GM19395 (cell line): ENCODE measurements around the gene IFNA7.
A peak's percentile ranks its signal among the peaks of the same experiment; 100 is the strongest.
"Not testable (repeated sequence)": the region's sequence is repeated elsewhere in the genome, so short reads cannot be mapped to it uniquely, and the experiment has no call there.

Experiments
- ATAC-seq: cut with Tn5 transposase; IDR thresholded peaks from one replicate; pipeline ENCODE4 v1.9.1; 2021; ENCODE audit warnings: mild to moderate bottlenecking, moderate library complexity; ENCODE audit not compliant: unreplicated experiment

Gene IFNA7

DNA sequence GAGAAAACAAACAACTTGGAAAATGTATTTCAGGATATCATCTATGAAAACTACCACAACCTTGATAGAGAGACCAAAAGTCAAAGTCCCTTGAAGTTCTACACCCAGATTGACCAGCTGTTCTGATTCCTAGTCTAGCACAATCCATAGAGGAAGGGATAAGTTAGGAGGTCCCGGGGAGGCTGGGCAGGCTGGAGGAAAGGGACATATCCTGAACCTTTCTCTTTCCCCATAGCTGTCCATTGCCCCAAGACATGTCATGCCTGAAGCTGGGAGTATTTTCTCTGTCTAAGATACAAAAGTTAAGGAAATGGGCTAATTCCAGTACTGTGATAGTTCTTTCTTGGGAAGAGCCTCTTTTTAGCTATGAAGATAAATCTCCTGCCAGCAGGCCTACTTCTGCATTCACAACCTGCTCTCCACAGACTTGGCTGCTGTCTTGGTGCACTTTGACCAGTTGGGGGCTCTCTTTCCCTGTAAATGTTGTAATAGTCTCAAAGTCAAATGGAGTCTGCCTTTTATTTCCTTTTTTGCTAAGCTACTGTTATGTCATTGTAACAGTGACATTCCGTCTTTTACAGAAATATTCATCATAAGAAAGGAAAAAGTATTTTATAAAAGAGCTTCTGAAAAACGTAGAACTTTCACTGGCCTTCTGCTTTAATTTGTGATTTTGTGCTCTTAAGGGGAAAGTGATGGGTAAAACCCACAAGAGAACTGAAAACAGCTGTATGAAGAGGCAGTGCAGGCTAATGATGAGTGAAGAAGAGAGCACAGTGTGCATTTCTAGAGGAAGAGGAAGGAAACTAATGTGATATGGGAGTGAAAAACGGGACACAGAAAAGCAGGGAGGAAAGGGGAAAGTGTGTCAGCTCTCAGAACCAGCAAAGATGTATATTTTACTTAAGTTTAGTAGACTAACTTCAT lies 18.9 kb downstream of the IFNA7 start:
- ATAC-seq = peak; percentile 95

DNA sequence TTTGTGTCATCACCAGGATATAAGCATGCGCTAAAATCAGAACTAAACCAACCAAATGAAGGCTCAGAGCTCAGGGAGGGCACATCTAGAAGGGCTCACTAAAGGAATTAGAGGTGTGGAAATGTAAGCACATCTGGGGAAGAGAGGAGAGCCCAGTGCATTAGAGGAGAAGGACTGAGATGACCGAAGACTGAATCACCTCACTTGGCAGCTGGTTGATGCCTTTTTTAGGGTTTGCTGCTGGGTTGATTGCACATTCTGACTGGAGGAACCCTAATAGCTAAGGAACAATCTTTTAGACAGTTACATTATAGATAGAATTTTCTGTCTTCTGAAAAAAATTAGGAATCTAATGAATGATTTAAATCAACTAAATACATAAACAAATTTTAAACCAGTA lies 27.3 kb downstream of the IFNA7 start:
- ATAC-seq = no peak

GRCh38 chr9:21172156-21172555 lies 29.8 kb downstream of the IFNA7 start:
- ATAC-seq = no peak

DNA sequence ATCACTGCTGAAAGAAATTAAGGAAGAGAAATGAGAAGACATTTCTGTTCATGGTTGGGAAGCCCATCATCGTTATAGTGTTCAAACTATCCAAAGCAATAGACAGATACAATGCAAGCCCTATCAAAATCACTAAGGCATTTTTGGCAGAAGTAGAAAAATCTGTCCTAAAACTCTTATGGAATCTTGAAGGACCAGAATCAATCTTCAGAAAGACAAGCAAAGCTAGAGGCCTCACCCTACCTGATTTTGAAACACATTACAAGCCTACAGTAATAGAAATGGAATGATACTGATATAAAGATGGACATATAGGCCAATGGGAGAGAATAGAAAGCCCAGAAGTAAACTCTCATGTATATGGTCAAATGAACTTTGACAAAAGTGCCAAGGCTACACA lies 30.7 kb downstream of the IFNA7 start:
- ATAC-seq = no peak

- ATAC-seq = not testable (repeated sequence)
These were observed 35.4 kb downstream of the IFNA7 start, which contains the start of gene IFNA21 for GRCh38 chr9:21166560-21166959. Gene IFNA21 (minus strand): TSS chr9:21166660. CDS start chr9:21166612, 48 bp downstream.

GRCh38 chr9:21165516-21165915 lies 36.5 kb downstream of the IFNA7 start:
- no peak for ATAC-seq

DNA sequence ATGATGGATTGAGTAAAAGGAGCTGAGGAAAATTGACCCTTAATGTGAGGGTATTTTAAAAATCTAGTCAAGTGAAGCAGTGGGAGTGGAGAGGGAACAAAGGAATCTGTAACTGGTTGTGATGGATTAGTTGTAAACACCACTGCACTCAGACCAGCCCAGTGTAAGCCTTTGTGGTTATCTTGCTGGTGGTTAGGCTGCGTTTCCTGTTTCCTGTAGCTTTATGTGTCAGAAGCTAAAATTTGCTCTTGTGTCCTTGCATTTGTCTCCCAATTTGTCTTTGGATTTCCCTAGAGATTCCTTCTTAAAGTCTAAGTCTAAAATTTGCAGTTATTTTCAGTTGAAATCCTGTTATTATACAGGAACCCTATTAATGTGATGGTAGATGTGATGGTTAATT lies 41.8 kb downstream of the IFNA7 start:
- ATAC-seq = peak; percentile 97

- no peak for ATAC-seq
These were observed 46.5 kb downstream of the IFNA7 start for GRCh38 chr9:21155501-21155900.

DNA sequence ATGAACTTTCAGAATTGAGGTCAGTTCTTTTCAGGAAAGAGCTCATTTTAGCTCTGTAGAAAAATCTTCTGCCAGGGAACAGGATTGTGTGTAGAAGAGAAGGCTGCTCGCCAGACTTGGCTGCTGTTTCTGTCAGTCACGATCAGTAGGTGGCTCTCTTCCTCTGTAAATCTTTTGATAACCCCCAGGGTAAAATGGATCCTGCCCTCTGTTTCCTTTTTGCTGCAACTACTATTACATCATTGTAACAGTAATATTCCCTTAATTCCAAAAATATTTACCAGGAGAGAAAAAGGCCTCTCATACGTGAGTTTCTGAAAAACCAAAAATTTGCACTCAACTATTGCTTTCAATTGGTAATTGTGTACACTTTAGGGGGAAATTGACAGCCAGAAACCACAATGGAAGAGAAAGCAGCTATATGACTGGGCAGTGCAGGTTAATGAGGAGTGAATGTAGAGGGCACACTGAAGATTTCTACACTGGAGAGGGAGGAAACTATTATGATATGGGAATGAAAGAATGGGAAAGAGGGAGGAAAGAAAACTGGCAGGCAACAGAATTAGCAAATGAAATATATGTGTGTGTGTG lies 47.9 kb downstream of the IFNA7 start:
- ATAC-seq = peak; percentile 94

GRCh38 chr9:21153336-21154017 lies 48.5 kb downstream of the IFNA7 start:
- peak; percentile 47 for ATAC-seq
